Measurements from ENCODE around the gene APH1B. TPM values are rescaled to one million over a fixed set of nuclear protein-coding genes. Genes with fewer than 3 reads are reported as not detected.
"Not testable (repeated sequence)": the region's sequence is repeated elsewhere in the genome, so short reads cannot be mapped to it uniquely, and the experiment has no call there.

The APH1B gene
- 13.3 and 15.2 TPM in 2 replicates for total RNA-seq (2014; rRNA removed; shearing (Covaris generic))

- DNase-seq = peak; percentile 92 to 93
- H3K4me3 ChIP-seq = peak within 1 kb of the TSS; percentile 100
- H3K27ac ChIP-seq = peak within 1 kb of the TSS; percentile 85
- H3K27me3 ChIP-seq = no peaks in the 10 kb centered on the region
- H3K4me1 ChIP-seq = no peaks in the 10 kb centered on the region
- H3K36me3 ChIP-seq = peaks cover 3% of the 10 kb centered on the region; the same call in 1 of the 2 replicates
- no peaks in the 10 kb centered on the region for H3K9me3 ChIP-seq (replicated peaks)
These were observed at the start of gene APH1B for GRCh38 chr15:63277038-63277892. Gene APH1B, plus strand, starts transcription at chr15:63277605. Its CDS starts 19 bp downstream, at chr15:63277624.

- H3K4me1 ChIP-seq = peaks cover 6% of the 10 kb centered on the region
- DNase-seq = no peak
- H3K36me3 ChIP-seq = no peaks in the 10 kb centered on the region
- no peak overlapping the region for H3K27ac ChIP-seq
- H3K27me3 ChIP-seq = no peaks in the 10 kb centered on the region
- H3K4me3 ChIP-seq = no peak overlapping the region
- H3K9me3 ChIP-seq (replicated peaks) = no peaks in the 10 kb centered on the region
These were observed 49.7 kb upstream of the APH1B start for GRCh38 chr15:63227689-63228088.

- DNase-seq = no peak
- Histone ChIP-seq H3K4me3 (no peak overlapping the region), H3K27me3 (no peaks in the 10 kb centered on the region), H3K27ac (no peak overlapping the region), H3K4me1 (peaks cover 20% of the 10 kb centered on the region), H3K9me3 (replicated peaks) (no peaks in the 10 kb centered on the region), H3K36me3 (no peaks in the 10 kb centered on the region)
These were observed 46.2 kb upstream of the APH1B start for GRCh38 chr15:63231206-63231605.

GRCh38 chr15:63231706-63232105 lies 45.7 kb upstream of the APH1B start:
- H3K9me3 ChIP-seq (replicated peaks) = no peaks in the 10 kb centered on the region
- DNase-seq = no peak
- H3K36me3 ChIP-seq = no peaks in the 10 kb centered on the region
- H3K27ac ChIP-seq = no peak overlapping the region
- no peaks in the 10 kb centered on the region for H3K27me3 ChIP-seq
- H3K4me3 ChIP-seq = no peak overlapping the region
- peaks cover 25% of the 10 kb centered on the region for H3K4me1 ChIP-seq

GRCh38 chr15:63232405-63232804 lies 45.0 kb upstream of the APH1B start:
- H3K4me3 ChIP-seq = no peak overlapping the region
- H3K36me3 ChIP-seq = no peaks in the 10 kb centered on the region; the same call in 1 of the 2 replicates
- no peaks in the 10 kb centered on the region for H3K9me3 ChIP-seq (replicated peaks)
- no peak overlapping the region for H3K27ac ChIP-seq
- H3K27me3 ChIP-seq = no peaks in the 10 kb centered on the region
- DNase-seq = no peak
- peaks cover 28% of the 10 kb centered on the region for H3K4me1 ChIP-seq

- Histone ChIP-seq H3K4me3 (no peak overlapping the region), H3K9me3 (replicated peaks) (no peaks in the 10 kb centered on the region), H3K36me3 (no peaks in the 10 kb centered on the region; the same call in 1 of the 2 replicates), H3K27ac (no peak overlapping the region), H3K27me3 (no peaks in the 10 kb centered on the region), H3K4me1 (peaks cover 33% of the 10 kb centered on the region)
- no peak for DNase-seq
These were observed 44.5 kb upstream of the APH1B start for GRCh38 chr15:63232943-63233342.

- H3K27ac ChIP-seq = no peak overlapping the region
- no peak overlapping the region for H3K4me3 ChIP-seq
- H3K9me3 ChIP-seq (replicated peaks) = no peaks in the 10 kb centered on the region
- DNase-seq = no peak
- H3K27me3 ChIP-seq = no peaks in the 10 kb centered on the region
- H3K36me3 ChIP-seq = no peaks in the 10 kb centered on the region; the same call in 1 of the 2 replicates
- peaks cover 42% of the 10 kb centered on the region for H3K4me1 ChIP-seq
These were observed 43.6 kb upstream of the APH1B start for GRCh38 chr15:63233667-63234423.

- Histone ChIP-seq H3K4me3 (no peak overlapping the region), H3K27ac (no peak overlapping the region), H3K27me3 (no peaks in the 10 kb centered on the region), H3K36me3 (no peaks in the 10 kb centered on the region; the same call in 1 of the 2 replicates), H3K4me1 (peaks cover 48% of the 10 kb centered on the region), H3K9me3 (replicated peaks) (no peaks in the 10 kb centered on the region)
- DNase-seq = no peak
These were observed 42.9 kb upstream of the APH1B start for GRCh38 chr15:63234451-63234870.

- no peaks in the 10 kb centered on the region; the same call in 1 of the 2 replicates for H3K36me3 ChIP-seq
- peak; percentile 22 to 24 for DNase-seq
- no peaks in the 10 kb centered on the region for H3K27me3 ChIP-seq
- peaks cover 56% of the 10 kb centered on the region for H3K4me1 ChIP-seq
- H3K9me3 ChIP-seq (replicated peaks) = no peaks in the 10 kb centered on the region
- no peak overlapping the region for H3K4me3 ChIP-seq
- peak overlapping the region; percentile 17; the same call in 1 of the 2 replicates for H3K27ac ChIP-seq
These were observed 41.1 kb upstream of the APH1B start for GRCh38 chr15:63236272-63236671.

GRCh38 chr15:63237086-63237485 lies 40.3 kb upstream of the APH1B start:
- H3K9me3 ChIP-seq (replicated peaks); H3K27ac ChIP-seq; H3K27me3 ChIP-seq; DNase-seq; H3K4me3 ChIP-seq; H3K36me3 ChIP-seq: not testable (repeated sequence)
- peaks cover 56% of the 10 kb centered on the region for H3K4me1 ChIP-seq

- DNase-seq = peak; percentile 49 to 65
- no peaks in the 10 kb centered on the region; the same call in 1 of the 2 replicates for H3K36me3 ChIP-seq
- peak overlapping the region; percentile 61 for H3K27ac ChIP-seq
These were observed 39.2 kb upstream of the APH1B start for GRCh38 chr15:63238171-63238570.

GRCh38 chr15:63238796-63239195 lies 38.6 kb upstream of the APH1B start:
- H3K27me3 ChIP-seq = no peaks in the 10 kb centered on the region
- no peak overlapping the region for H3K4me3 ChIP-seq
- peaks cover 4% of the 10 kb centered on the region; the same call in 1 of the 2 replicates for H3K9me3 ChIP-seq (replicated peaks)
- peaks cover 45% of the 10 kb centered on the region for H3K4me1 ChIP-seq
- no peaks in the 10 kb centered on the region; the same call in 1 of the 2 replicates for H3K36me3 ChIP-seq
- peak; percentile 77 to 85 for DNase-seq
- H3K27ac ChIP-seq = peak overlapping the region; percentile 61

More at GRCh38 chr15:63238171-63238570, 39.2 kb upstream of the APH1B start:
- H3K27me3 ChIP-seq = no peaks in the 10 kb centered on the region
- H3K4me1 ChIP-seq = peaks cover 50% of the 10 kb centered on the region
- 0 out of 2 replicates have a peak, but pooled peaks cover 3% of the 10 kb centered on the region for H3K9me3 ChIP-seq (replicated peaks)
- H3K4me3 ChIP-seq = no peak overlapping the region

- Histone ChIP-seq H3K27ac (no peak overlapping the region), H3K36me3 (peaks cover 11% of the 10 kb centered on the region), H3K4me1 (peaks cover 41% of the 10 kb centered on the region), H3K4me3 (no peak overlapping the region), H3K9me3 (replicated peaks) (peaks cover 10% of the 10 kb centered on the region; the same call in 1 of the 2 replicates), H3K27me3 (no peaks in the 10 kb centered on the region)
- no peak for DNase-seq
These were observed 37.3 kb upstream of the APH1B start for GRCh38 chr15:63240109-63240508.

GRCh38 chr15:63241316-63241715 lies 36.1 kb upstream of the APH1B start:
- peaks cover 10% of the 10 kb centered on the region; the same call in 1 of the 2 replicates for H3K9me3 ChIP-seq (replicated peaks)
- DNase-seq = no peak

GRCh38 chr15:63243101-63243500 lies 34.3 kb upstream of the APH1B start:
- H3K36me3 ChIP-seq = peaks cover 27% of the 10 kb centered on the region
- H3K4me3 ChIP-seq = no peak overlapping the region
- H3K27ac ChIP-seq = no peak overlapping the region
- H3K27me3 ChIP-seq = no peaks in the 10 kb centered on the region
- peaks cover 10% of the 10 kb centered on the region for H3K9me3 ChIP-seq (replicated peaks)
- no peak for DNase-seq
- peaks cover 22% of the 10 kb centered on the region for H3K4me1 ChIP-seq

More at GRCh38 chr15:63241316-63241715, 36.1 kb upstream of the APH1B start:
- no peak overlapping the region for H3K4me3 ChIP-seq
- no peaks in the 10 kb centered on the region for H3K27me3 ChIP-seq
- peaks cover 21% of the 10 kb centered on the region for H3K36me3 ChIP-seq
- no peak overlapping the region for H3K27ac ChIP-seq
- peaks cover 35% of the 10 kb centered on the region for H3K4me1 ChIP-seq

Data from SJCRH30 (cell line).